SW480 (cell line): ENCODE data around the gene PRR23E.

Experiments used
- DNase-seq: peaks from one replicate; pipeline ENCODE4 v3.0.0-alpha.2; 2016; ENCODE audit warnings: low spot score

The PRR23E gene

GRCh38 chr3:127185268-127185667 lies 7.7 kb upstream of the PRR23E start:
- no peak for DNase-seq

- no peak for DNase-seq
Observed at GRCh38 chr3:127185962-127186674, 6.8 kb upstream of the PRR23E start.

DNA sequence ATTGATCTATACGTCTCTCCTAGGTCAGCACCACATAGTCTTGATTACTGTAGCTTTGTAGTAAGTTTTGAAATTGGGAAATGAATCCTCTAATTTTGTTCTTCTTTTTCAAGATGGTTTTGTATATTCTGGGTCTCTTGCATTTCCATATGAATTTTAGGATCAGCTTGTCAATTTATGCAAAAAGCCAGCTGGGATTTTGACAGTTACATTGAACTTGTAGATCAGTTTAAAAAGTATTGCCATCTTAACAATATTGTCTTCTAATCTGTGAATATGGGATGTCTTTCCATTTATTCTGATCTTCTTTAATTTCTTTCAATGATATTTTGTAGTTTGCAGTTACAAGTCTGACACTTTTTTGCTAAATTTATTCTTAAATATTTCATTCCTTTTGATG lies 5.6 kb upstream of the PRR23E start:
- DNase-seq = no peak

DNA sequence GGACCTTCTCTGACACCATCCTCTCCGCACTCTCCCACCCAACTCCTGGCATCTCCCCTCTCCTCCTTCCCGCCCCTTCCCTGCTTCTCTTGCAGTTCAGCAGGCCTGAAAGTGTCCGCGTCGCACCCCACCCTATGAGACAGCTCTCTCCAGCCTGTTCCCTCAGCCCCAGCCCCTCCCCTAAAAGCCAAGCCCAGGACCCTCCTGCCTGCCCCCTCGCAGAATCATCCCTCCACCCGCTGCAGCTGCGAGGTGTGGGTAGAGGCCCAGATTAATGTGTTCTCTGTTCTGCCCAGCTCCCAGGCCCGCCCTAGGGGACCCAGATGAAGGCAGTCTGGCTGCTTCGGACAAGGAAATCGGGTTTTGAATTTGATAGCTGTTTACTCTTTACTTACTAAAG lies 410 bp downstream of the PRR23E start:
- no peak for DNase-seq

DNA sequence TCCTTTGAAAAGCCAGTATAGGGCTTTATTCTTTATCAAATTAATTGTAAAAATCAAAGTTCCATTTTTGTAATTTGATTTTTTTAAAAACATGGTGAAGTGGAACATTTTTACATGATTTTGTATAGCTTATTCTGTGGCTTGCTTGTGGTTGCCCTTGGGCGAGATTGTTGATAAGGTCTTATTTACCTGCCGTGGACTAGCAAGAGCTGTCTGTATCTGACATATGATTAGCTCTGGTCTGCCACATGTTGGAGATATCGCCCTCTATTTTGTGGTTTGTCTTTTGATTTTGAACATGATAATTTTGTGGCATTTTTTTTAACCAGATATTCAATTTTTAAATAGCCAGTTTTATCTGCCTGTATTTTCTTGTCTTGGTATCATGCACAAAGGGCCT lies 844 bp downstream of the PRR23E start:
- DNase-seq = no peak

GRCh38 chr3:127194601-127195187 lies 1.8 kb downstream of the PRR23E start:
- DNase-seq = no peak

- DNase-seq = no peak
Observed at GRCh38 chr3:127195417-127195816, 2.5 kb downstream of the PRR23E start.

DNA sequence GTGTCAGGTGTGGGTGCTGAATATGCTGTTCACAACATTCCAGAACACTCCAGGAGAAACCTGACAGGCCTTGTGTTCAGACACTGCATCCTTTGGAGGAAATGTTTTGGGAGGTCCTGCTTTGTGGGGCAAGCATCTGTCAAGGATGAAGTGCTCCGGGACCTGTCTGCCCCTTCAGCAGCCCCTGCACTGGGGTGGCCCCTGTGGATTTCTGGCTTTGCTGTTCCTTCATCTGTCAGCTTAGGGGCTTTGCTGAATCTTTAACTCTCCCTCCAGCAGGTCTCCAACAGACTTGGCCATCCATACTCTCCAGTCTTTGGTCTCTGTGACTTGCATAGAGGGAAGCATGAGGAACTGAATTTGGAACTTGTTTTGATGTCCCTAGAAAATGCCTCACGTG lies 3.1 kb downstream of the PRR23E start:
- DNase-seq = no peak

DNA sequence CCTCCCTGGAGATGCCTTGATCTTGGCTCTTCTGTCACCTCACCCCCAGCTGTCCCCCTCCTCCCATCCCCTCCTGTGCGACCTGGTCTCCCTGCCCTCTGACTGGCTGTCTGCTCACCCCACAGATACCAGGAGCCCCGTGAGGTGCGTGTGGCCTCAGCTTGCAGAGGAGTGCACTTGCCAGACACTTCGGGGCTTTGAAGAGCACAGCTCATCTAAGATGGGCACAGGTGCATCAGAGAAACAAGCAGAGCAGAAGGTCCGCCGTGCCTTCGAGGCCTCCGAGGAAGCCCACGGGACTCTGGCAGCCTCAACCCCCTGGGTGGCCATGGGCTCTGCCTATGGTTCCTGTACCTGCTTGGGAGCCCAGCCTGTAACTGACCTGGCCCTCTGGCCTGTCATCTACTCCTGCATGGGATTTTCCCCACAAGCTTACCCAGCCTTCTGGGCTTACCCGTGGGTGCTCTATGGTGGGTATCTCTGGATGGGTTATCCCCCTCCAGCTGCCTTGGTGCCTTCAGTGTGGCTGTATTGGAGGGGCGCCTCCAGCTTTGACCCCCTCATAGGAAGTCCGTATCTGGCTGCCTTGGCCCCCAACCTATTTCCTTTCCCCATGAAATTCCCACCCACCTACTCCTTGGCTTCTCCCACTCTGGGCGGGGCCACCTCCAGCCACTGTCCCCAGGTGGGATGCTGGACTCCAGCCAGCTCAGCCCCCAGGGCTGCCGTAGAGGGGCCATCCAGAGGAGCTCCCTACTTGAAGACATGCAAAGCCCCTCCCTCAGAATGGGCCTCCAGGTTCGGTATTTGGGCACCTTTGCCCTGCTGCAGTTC lies 3.8 kb downstream of the PRR23E start:
- DNase-seq = no peak

DNA sequence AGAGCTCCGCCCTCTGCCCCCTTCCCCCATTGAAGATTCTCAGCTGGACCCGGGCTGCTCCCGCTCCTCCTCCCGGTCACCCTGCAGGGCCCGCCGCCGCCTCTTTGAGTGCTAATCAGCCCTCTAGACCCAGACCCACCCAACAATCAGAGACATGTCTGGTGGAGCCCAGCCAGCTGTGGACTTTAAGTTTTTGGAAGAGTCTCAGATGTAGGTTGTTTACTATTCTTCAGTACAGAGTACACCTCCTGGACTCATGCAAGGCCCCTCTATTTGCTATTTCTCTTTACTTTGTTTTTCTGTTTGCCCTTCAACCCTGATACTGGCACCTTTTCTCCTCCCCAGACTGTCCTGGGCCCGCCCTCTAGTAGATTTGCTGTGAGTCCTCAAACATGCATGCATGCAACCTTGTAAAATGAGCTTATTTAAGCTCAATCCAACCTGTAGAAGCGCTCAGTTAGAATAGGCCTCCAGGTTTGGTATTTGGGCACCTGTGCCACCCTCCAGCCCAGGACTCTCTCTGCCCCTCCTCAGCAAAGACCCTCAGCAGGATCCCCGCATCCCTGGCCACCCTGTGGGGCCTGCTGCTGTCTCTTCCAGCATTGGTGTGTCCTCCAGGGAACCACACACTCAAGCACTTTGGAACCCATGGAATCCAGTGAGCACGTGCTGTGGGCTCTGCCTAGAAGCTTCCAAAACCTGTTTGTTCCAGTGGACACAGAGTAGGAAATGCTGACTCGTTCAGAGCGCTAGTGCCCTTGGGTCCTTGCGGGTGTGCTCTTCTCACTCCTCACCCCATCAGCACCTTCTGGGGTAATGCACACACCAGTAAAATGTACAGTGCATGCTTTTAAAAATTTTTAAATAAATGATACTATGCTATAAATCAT lies 4.6 kb downstream of the PRR23E start:
- DNase-seq = no peak

- DNase-seq = no peak
Observed at GRCh38 chr3:127200086-127200691, 7.3 kb downstream of the PRR23E start.

GRCh38 chr3:127203024-127203423 lies 10.1 kb downstream of the PRR23E start:
- DNase-seq = no peak

DNA sequence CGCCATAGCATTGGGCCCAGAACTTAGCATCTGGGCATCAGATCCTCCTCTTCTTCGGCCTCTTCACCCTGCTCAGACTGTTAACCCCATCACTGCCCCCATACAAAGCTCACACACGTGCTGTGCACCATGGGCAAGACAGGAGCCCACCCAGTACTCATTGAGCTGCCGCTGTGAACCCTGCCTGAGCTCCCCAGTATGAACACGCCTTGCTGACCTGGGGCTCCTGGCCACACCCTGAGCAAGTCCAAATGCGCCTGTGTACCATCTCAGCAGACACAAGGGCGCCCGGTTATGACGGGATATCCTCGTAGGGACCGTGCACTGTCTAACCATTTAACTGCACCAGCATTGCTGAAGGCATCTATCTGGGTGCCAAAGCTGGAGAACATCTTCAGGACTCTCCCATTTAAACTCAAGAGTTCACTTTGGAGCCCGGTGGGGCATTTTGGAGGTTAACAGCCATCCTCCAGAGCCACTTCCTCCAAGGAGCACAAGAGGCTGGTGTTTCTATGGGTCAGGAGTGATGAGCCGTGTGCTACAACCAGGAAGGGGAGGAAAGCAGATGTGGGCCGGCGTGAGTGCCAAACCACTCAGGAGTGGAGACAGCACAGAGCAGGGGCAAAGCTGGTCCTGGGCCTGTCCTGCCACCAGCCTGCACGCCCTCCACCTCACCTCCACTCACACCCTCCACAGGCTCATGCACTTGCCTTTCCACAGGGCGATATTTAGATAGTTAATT lies 12.1 kb downstream of the PRR23E start:
- no peak for DNase-seq

- no peak for DNase-seq
Observed at GRCh38 chr3:127206154-127206553, 13.2 kb downstream of the PRR23E start.

DNA sequence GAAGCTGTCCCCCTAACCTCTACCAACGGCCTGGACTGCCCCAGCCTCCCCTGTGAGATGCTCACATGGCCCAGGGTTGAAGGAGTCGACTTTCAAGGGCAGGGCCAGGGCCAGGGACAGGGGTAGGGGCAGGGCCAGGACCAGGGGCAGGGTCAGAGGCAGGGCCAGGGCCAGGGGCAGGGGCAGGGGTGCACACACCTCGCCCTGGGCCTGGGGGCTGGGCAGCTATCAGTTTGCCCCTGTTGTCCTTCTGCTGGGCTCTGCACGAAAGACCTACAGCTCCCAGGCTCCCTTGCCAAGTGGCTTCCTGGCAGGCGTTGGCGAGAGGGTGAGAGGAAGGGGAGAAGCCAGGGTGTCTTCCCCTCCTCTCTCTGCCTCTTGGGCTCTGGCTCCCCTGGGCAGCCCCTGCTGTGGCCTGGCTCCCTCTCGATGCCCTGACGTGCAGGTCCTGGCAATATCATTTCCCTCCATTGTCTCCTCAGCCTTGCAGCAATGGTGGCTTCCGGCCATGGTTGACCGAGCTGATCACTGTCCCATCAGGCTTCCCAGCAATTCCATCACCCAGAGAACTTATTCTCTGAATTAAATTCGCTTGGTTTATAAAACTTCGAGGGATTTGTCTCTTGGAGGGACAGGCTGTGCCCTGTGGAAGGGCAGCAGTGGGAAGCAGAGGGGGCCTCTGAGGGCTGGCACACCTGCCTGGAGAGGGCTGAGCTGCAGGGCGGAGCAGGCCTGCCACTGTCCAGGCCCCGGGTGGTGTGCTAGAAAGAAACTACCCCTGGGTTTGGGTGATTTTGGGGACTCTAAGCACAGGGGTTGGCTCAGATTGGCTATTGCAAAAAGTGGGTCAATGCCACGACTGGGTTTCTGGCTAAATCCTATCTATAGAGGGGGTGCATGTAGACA lies 13.9 kb downstream of the PRR23E start:
- DNase-seq = no peak

DNA sequence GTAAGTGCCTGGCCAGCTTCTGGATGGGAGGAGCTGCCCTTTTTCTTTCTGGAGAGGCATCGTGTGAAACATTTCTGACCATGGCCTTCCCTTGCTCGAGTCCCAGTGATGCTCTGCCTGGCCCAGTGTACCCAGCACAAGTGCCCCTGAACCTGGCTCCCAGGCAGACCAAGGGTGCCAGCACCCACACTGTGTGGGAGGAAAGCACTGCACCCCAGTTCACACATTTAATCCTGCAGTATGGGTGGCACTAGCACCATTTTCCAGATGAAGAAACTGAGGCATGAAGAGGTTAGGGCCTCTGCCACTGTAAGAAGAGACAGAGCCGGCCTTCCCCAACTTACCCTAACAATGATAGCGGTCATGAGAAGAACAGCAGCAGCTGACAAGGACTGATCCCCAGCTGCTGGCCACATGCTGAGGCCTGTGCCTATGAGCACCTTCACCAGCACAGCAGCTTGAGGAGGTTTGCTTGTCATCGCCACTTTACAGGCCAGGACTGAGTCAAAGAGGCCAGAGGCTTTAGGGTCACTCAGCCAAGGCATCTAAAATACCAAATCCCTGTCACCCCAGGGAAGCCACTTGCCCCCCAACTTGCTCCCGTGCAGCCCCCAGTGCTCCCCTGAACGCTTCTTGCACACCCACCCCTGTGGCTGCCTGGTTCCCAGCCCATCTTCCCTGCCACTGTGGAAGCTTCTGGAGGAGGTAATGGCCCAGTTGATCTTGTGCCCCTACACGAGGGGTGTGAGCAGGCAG lies 15.0 kb downstream of the PRR23E start:
- DNase-seq = no peak

DNA sequence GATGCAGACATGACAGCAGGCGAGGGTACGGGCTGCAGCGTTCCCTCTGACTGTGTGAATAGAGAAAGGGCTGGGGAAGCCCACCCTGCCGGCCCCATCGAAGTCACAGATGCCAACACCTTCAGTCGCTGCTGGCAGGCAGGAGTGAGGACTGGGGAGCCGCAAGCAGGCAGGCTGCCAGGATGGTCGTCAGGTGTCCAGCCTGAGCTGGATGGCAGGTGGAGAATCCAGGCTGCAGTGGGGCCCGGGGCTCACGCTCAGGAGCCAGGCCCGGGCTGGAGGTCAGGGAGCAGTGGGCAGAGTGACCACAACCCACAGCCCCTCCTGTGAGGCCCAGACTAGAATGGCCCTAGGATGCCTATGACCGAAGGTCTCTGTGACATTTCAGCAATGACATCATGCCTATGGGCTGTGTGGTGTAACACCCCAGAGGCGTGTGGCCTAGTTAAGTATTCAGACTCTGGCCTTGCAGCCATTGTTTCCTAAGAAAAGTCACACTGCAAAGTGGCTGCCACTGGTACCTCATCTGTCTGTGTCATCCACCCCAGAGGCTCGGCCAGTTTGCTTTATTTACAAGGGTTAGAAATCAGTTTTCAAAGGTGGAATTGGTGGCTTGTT lies 15.7 kb downstream of the PRR23E start:
- no peak for DNase-seq

GRCh38 chr3:127209155-127209839 lies 16.4 kb downstream of the PRR23E start:
- no peak for DNase-seq
